NCI-H2196 (cell line): ENCODE results near the gene USF3.
A peak's percentile ranks its signal among the peaks of the same experiment; 100 is the strongest.

Experiments used
- DNase-seq: peaks from one replicate; lab custom pipeline; 2025; ENCODE audit not compliant: unreplicated experiment; lab: John Stamatoyannopoulos, UW

USF3 gene

GRCh38 chr3:113695786-113696645 is at the start of gene USF3:
Gene USF3 (minus strand): TSS chr3:113696642. CDS start chr3:113674878, 21,764 bp downstream.
- peak; percentile 73 for DNase-seq

- peak; percentile 97 for DNase-seq
Observed at GRCh38 chr3:113745756-113746547, 49.5 kb upstream of the USF3 start, which contains the start of gene NAA50. Gene NAA50 (minus strand): TSS chr3:113746249. CDS start chr3:113745949, 300 bp downstream.

GRCh38 chr3:113744941-113745755 is 48.7 kb upstream of the USF3 start:
- DNase-seq = peak; percentile 76

GRCh38 chr3:113743006-113743630 is 46.7 kb upstream of the USF3 start:
- DNase-seq = no peak

- DNase-seq = no peak
Observed at GRCh38 chr3:113741620-113742019, 45.2 kb upstream of the USF3 start.

- DNase-seq = no peak
Observed at GRCh38 chr3:113741086-113741485, 44.6 kb upstream of the USF3 start.

GRCh38 chr3:113736548-113737089 is 40.2 kb upstream of the USF3 start:
- DNase-seq = peak; percentile 67

- no peak for DNase-seq
Observed at GRCh38 chr3:113731694-113732093, 35.3 kb upstream of the USF3 start.

GRCh38 chr3:113730550-113730949 is 34.1 kb upstream of the USF3 start:
- DNase-seq = no peak

GRCh38 chr3:113728661-113729060 is 32.2 kb upstream of the USF3 start:
- no peak for DNase-seq

GRCh38 chr3:113721636-113722035 is 25.2 kb upstream of the USF3 start:
- no peak for DNase-seq

- DNase-seq = no peak
Observed at GRCh38 chr3:113719758-113720157, 23.3 kb upstream of the USF3 start.

- DNase-seq = no peak
Observed at GRCh38 chr3:113719294-113719693, 22.9 kb upstream of the USF3 start.

GRCh38 chr3:113717818-113718217 is 21.4 kb upstream of the USF3 start:
- DNase-seq = no peak

- DNase-seq = no peak
Observed at GRCh38 chr3:113717308-113717707, 20.9 kb upstream of the USF3 start.

GRCh38 chr3:113714702-113715101 is 18.3 kb upstream of the USF3 start:
- no peak for DNase-seq

- DNase-seq = no peak
Observed at GRCh38 chr3:113712129-113712528, 15.7 kb upstream of the USF3 start.

GRCh38 chr3:113707835-113708234 is 11.4 kb upstream of the USF3 start:
- DNase-seq = no peak

- no peak for DNase-seq
Observed at GRCh38 chr3:113698956-113699355, 2.5 kb upstream of the USF3 start.

GRCh38 chr3:113698213-113698742 is 1.8 kb upstream of the USF3 start:
- DNase-seq = no peak
